Endometrium (tissue), 2 donors: ENCODE data around the gene STARD9.
"Not testable (repeated sequence)": the region's sequence is repeated elsewhere in the genome, so short reads cannot be mapped to it uniquely, and the experiment has no call there.

ENCODE experiments used
- FAIRE-seq: peaks from 2 replicates; lab custom pipeline; 2012; peaks lifted over from hg19 to GRCh38; lab: Jason Lieb, UNC
- donor health status: control.
- donor health status: control.

STARD9 gene

GRCh38 chr15:42575188-42576039, at the start of gene STARD9:
TSS of gene STARD9 (plus strand) at chr15:42575606. CDS start at chr15:42575716, 110 bp downstream.
- FAIRE-seq: no peak

- FAIRE-seq: peak; percentile 79
Observed at GRCh38 chr15:42528970-42529369, 46.4 kb upstream of the STARD9 start.

- no peak for FAIRE-seq
Observed at GRCh38 chr15:42533246-42533645, 42.2 kb upstream of the STARD9 start.

- FAIRE-seq: no peak
Observed at GRCh38 chr15:42544853-42545629, 30.4 kb upstream of the STARD9 start.

- FAIRE-seq: no peak
Observed at GRCh38 chr15:42547918-42548248, 27.5 kb upstream of the STARD9 start.

DNA sequence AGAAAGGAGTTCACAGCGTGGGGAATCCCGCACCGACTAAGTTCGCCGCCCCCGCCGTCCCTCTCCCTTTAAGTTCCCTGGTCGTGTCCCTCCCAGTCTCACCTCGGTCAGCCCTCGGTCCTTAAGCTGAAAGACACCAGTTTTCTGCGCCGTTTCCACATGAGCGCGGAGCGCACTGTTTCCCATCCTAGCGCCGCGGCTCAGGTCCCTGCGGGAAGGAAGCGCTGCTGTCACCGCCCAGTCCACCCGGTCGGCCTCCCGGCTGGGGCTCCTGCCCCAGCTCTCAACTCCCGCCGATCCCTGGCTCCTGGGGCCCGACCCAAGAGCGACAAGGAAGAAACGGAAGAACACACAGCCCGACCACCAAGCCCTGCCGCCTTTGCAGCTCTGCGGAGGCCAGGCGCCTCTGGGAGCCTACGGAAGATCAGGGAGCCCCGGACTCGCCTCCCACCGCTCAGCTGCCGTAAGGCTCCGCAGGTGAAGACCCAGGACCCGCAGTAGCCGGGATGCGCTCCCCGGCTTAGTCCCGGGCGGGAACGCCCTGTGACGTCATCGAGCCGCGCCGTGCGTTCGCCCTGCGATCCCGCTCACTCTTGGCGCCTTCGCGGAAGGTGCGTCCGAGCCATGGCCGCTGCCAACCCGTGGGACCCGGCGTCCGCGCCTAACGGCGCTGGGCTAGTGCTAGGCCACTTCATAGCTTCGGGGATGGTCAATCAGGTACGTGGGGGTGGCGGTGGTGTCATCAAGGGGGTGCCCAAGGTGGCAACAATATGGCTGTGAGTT, 27.0 kb upstream of the STARD9 start, which contains the start of the genes HAUS2 and LRRC57:
TSS of gene HAUS2 (plus strand) at position 590 of the 783 bp plus-strand sequence. CDS start at position 625, 35 bp downstream.
TSS of gene LRRC57 (minus strand) at position 545 of the 783 bp plus-strand sequence. CDS start at position 186, 359 bp downstream.
- no peak for FAIRE-seq

DNA sequence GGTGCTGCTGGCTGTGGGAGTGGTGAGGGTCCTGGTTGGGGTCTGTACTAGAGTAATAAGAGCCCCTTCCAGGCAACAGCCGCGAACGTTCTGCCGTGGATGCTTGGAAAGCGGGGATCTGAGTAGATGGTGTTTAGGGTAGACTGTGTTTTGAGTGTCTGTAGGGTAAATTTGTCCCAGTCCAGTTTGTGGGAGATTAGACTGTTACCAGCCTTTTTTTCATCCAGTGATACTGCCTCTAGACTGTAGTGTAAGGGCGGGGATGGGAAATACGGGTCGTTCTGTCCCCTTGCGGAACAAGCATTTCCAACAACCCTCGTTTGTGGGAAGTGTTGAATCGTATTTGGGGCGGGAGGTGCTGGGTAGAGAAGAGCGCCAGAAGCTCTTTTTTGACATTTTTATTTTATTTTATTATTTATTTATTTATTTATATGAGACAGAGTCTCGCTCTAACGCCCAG, 26.3 kb upstream of the STARD9 start:
- no peak for FAIRE-seq

- no peak for FAIRE-seq
Observed at GRCh38 chr15:42549741-42550392, 25.5 kb upstream of the STARD9 start.

DNA sequence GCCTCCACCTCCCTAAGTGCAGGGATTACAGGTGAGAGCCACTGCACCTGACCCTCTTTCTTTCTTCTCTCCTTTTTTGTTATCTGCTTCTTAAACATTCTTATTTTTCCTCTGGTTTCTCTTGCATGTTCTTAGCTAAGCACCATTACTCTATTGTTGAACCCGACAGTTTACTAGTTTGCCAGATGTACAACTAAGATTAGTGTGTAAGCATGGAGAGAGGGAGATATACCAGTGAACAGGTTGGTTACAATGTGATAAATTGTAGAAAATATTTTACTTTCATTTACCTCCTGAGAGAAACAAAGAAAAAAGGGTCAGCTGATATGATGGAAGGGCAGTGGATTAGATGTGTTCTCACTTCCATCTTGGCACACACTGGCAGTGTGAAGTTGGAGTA, 21.9 kb upstream of the STARD9 start:
- FAIRE-seq: no peak

GRCh38 chr15:42556550-42557207, 18.7 kb upstream of the STARD9 start:
- FAIRE-seq: not testable (repeated sequence)

DNA sequence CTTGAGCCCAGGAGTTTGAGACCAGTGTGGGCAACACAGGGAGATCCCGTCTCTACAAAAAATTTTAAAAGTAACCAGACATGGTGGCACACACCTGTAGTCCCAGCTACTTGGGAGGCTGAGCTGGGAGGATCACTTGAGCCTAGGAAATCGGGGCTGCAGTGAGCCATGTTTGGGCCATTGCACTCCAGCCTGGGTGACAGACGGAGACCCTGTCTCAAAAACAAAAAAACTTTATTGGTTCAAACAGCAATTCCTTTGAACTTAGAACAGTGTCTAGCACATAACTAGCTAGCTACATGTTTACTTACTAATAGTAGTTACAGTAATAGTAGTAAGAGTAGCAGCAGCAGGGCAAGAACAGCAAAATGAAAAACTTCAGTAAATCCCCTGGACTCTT, 16.7 kb upstream of the STARD9 start:
- no peak for FAIRE-seq

GRCh38 chr15:42576040-42576594, 711 bp downstream of the STARD9 start:
- no peak for FAIRE-seq

DNA sequence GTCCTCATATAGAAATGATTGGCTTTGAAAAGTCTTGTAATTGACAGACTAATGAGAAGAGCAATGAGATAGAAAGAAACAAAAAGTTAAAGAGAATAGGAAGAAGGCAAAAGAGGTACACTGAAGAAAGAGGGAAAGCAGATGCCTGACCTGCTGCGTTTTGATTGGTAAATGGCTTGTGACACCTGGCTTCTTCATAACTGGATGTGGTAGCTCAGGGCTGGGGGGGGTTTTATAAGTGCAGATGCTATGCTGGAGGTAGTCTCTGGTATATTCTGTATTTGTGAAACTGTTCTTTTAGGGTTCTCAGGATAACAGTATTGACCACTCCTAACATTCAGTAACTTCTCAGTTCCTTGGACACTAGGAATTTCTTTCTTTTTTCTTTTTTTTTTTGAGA, 1.4 kb downstream of the STARD9 start:
- FAIRE-seq: no peak

GRCh38 chr15:42577514-42578031, 2.2 kb downstream of the STARD9 start:
- no peak for FAIRE-seq

GRCh38 chr15:42578984-42579537, 3.7 kb downstream of the STARD9 start:
- no peak for FAIRE-seq

- no peak for FAIRE-seq
Observed at GRCh38 chr15:42581272-42581730, 5.9 kb downstream of the STARD9 start.

- no peak for FAIRE-seq
Observed at GRCh38 chr15:42582569-42583375, 7.4 kb downstream of the STARD9 start.

DNA sequence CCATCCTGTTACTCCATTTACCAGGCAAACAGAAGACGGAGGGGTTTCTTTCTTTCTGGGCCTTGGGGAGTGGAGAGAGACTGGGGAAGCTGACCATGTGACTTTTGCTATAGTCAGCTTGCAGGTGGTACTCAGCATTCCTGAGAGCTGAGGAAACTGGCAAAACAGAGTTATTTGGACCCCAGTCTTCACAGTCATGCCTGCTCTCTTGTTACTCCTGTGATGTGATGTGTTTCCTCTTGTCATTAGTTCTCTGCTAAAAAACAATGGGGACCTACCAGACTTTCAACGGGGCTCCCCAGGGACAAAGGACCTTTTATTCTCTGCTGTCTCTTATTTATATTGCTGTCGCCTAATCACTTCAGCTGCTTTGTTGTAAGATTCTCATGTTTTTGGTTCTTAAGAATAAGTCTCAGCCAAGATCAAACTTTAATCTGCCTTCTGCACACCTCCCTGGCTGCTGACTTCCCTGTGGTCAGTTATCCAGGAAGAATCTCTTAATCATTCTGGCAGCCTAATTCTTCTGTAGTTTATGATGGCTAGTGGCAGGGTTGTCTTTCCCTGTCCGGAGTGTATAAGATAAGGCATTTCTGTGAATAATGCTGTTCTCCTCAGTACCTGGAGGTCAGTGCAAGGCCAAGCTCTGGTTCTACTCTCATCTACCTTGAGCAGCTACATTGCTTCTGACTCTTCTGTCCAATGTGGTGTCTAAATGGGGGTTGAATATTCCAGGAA, 8.8 kb downstream of the STARD9 start:
- FAIRE-seq: no peak
